Omental fat pad (tissue), 4 donors: ENCODE results near the gene HOXD9. TPM values are rescaled to one million over a fixed set of nuclear protein-coding genes. Genes with fewer than 3 reads are reported as not detected.

ENCODE experiments used
- ATAC-seq: fragments of 150-250 bp; one replicate; pipeline ENCODE4 v1.9.1; 2016; ENCODE audit warnings: mild to moderate bottlenecking, moderate library complexity; ENCODE audit not compliant: low FRiP score
- DNase-seq: peaks from one replicate; pipeline ENCODE4 v3.0.0-alpha.2; 2019; ENCODE audit warnings: low spot score
- total RNA-seq, 4 donors: library from RNA; depleted of rRNA; stranded (reverse); fragments of >200 nt; gene quantifications; one replicate each; pipeline ENCODE4 v1.1.0, GENCODE V29; 2016
- TF ChIP-seq, protein P1 (sequence below), 3 donors: fragments of 450-650 bp; IDR thresholded peaks; one replicate each; pipeline ENCODE4 v1.5.1; 2016 to 2017; ENCODE audit warnings: antibody characterized with exemption in 3 of 3, mild to moderate bottlenecking in 3 of 3, moderate library complexity in 2 of 3

Gene HOXD9
- total RNA-seq, 4 donors from 2014 or later, result 0.95 to 2.6 (median 1.7) TPM

DNA sequence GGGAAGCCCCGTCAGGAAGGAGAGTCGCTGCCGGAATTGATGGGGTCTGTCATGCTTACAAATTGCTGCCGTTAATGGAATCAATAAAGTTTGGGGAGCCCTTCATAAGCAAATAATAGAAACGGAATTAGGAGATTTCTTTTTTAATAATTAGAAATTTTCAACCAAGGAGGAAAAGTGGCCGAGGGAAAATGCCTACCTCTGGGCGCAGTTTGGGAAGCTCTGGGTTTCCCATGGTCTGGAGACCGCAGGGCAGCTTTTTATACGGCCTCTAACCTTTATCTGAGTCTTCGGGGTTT lies 40.0 kb upstream of the HOXD9 start:
- TF ChIP-seq, protein P1, sequence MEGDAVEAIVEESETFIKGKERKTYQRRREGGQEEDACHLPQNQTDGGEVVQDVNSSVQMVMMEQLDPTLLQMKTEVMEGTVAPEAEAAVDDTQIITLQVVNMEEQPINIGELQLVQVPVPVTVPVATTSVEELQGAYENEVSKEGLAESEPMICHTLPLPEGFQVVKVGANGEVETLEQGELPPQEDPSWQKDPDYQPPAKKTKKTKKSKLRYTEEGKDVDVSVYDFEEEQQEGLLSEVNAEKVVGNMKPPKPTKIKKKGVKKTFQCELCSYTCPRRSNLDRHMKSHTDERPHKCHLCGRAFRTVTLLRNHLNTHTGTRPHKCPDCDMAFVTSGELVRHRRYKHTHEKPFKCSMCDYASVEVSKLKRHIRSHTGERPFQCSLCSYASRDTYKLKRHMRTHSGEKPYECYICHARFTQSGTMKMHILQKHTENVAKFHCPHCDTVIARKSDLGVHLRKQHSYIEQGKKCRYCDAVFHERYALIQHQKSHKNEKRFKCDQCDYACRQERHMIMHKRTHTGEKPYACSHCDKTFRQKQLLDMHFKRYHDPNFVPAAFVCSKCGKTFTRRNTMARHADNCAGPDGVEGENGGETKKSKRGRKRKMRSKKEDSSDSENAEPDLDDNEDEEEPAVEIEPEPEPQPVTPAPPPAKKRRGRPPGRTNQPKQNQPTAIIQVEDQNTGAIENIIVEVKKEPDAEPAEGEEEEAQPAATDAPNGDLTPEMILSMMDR (IDR thresholded peaks at IDR 0.05), result no peak
- ATAC-seq (no peak), DNase-seq (no peak)

DNA sequence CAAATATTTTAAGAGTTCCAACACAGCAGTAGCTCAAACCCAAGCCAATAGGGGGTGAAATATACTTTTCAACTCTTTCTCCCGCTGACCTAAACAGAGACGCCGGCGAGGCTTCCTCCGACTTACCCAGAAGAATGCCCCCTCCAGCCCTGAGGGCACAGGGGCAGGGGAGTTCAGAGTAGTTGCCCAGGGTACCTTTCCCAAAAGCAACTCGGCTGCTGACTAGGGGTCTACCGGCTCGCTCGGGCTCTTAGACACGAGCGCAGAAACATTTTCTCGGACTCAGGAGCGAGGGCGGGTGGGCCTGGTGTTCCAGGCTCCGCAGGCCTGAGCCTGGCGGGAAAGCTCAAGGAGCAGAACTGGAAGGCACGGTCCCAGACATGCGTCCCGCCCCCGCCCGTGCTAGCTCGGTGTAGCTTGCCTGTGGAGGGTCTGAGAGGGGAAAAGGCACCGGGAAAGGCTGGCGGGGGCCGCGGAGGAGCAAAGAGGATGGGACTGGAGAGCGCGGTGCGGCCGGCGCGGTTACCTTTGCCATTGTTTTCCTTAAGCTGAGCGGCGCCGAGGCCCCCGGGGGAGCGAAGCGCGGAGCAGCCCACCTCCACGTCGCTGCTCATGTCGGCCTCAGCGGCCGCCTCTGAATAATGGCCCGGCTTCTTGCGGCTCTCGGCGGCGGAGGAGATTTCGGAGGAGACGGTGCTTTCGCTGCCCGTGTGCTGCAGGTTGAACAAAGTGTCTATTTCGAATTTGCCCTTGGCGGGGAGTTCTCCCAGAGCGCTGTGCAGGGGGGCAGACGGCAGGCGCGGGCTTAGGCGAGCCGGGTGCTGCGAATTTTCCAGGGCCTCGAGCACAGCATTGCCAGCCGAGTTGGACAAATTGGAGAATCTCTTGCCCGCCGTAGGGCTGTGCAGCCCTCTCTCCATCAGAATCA lies 39.4 kb upstream of the HOXD9 start:
- DNase-seq (no peak), ATAC-seq (no peak)
- TF ChIP-seq, protein P1 (IDR thresholded peaks at IDR 0.05), result no peak

DNA sequence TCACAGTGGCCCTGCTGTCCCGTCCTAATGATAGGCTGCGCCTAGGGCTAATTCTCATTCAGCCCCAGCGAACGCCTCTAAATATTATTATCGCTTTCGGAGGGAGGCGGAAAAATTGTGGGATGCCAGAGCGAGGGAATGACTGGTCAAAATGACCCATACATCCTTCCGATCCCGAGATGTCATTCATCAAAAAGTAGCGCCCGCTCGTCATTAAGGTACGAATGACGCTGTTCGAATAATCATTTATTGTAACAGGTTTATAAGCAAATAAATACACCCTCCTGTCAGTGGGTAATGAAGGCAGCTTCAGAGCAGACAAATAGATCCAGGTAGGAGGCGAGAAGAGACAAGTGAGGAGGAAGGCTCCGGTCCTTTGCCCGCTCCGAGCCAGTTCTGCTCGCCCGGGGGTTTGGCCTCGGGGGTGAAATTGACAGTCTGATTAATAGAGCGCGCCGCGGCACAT lies 38.7 kb upstream of the HOXD9 start, which contains the start of gene EVX2:
Gene EVX2 (minus strand): TSS at position 167 of the 466 bp plus-strand sequence. CDS start 186 bp downstream, outside the sequence.
- DNase-seq (no peak), ATAC-seq (no peak)
- TF ChIP-seq, protein P1 (IDR thresholded peaks at IDR 0.05), result no peak

DNA sequence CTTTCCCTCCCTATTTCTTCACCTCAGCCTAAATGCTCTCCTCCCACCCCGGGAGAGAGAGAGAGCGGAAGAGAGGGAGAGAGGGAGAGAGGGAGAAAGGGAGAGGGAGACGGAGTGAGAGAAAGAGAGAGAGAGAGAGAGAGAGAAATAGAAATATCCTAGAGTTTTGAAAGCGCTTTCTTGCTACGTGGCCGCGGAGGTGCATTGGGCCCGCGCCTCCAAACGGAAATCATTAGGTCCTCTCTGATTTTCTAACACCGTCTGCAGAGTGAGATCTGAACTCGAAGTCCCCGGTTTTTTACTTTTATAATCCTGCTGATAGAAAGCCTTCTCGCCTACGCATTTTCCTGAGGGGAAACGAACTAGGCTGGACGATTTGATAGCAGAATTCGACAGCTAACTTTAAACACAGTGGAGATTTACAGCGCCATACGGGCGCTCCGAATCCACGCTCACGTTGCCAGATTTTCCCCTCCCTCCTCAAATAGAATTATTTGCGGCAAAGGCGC lies 37.9 kb upstream of the HOXD9 start:
- TF ChIP-seq, protein P1 (IDR thresholded peaks at IDR 0.05), result no peak
- no peak for DNase-seq
- ATAC-seq, result no peak

DNA sequence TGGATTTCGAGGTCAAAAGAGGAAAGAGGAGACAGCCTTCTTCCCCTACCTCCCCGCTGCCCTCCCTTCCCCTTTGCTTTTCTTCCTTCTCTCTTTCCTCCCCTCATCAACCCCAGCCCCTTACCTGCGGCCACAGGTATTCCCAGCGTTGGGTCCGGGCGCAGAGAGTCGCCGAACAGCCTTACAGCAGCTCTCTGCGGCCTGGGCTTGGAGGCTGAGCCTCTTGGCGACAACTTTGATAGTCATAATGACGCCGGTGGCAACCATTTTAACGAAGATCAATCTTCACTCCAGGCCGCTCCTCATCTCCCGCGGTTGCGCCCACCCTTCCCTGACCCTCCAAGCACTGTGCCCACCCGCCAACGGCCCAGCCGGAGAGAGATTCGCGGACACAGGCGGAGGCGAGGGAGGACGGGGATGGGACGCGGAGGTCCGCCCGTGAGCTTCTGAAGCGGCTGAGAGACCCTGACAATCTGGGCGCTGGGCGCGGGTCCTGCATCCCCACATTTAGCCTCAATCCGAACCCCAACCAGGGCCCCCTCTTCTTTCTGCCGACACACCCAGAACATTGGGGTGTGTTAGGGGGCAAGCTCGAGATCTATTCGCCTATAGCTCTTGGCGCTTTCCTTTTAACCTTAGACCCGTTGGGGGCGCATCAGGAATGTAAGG lies 37.3 kb upstream of the HOXD9 start:
- TF ChIP-seq, protein P1 (IDR thresholded peaks at IDR 0.05), result no peak

DNA sequence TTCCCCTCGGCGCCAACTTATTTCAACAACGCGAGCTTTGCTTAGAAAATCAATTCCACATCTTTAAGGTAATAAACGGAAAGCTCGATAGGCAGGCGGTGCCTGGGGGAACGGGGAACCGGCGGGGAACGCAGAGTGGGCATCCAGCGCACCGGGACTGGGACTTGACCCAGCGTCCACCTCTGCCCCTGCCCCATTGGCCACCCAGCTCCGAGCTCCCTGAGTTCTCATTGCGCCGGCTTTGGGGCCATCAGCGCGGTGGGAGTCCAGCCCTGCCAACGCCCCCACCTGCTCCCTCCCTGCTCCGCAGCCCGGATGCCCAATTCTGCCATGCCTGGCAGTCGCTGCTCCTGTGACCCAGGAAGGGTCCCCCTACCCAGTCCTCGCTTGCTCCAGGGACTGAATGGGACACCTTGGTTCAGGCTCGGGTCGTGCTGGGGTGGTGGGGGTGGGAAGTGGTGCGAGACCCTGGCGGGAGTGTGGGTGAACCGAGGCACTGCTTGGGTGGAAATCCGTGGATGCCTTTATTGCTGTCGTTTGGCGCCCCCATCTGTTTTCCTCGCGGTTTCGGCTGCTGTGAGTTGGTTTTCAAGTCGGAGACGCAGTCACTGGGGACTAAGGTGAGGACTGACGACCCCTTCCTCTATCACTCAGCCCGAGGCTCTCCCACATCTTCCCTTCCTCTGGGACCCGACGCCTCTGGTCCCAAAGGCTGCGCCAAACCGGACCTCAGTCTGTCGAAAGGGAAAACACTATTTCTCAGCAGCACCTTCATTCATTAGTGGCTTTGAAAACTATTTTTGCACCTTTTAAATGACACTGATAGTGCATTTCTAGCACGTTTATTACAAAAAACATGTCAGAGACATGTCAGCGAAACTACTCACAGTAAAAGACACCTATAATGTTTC lies 36.4 kb upstream of the HOXD9 start:
- DNase-seq (no peak), ATAC-seq (no peak)
- TF ChIP-seq, protein P1 (IDR thresholded peaks at IDR 0.05), result no peak

More for the DNA sequence above, 37.3 kb upstream of the HOXD9 start:
- DNase-seq (no peak), ATAC-seq (no peak)
